Glutamatergic neuron (in vitro differentiated cells): Measurements from ENCODE around the gene CPXM2. TPM values are rescaled to one million over a fixed set of nuclear protein-coding genes. Genes with fewer than 3 reads are reported as not detected.

Experiments used
- DNase-seq: peaks from one replicate; pipeline ENCODE4 v3.0.0; 2022
- H3K27ac Mint-ChIP-seq: one replicate; pipeline ENCODE4 v1.8.0; 2020; ENCODE audit warnings: mild to moderate bottlenecking, mixed read lengths, inconsistent platforms; ENCODE audit not compliant: unreplicated experiment
- H3K27me3 Mint-ChIP-seq: one replicate; pipeline ENCODE4 v1.8.0; 2020; ENCODE audit warnings: mild to moderate bottlenecking, moderate library complexity, mixed read lengths, inconsistent platforms; ENCODE audit not compliant: unreplicated experiment
- H3K36me3 Mint-ChIP-seq: one replicate; pipeline ENCODE4 v1.8.0; 2020; ENCODE audit warnings: mild to moderate bottlenecking, mixed read lengths, inconsistent platforms; ENCODE audit not compliant: unreplicated experiment
- H3K4me1 Mint-ChIP-seq: one replicate; pipeline ENCODE4 v1.8.0; 2020; ENCODE audit warnings: mild to moderate bottlenecking, low read depth, mixed read lengths, inconsistent platforms; ENCODE audit not compliant: unreplicated experiment
- H3K4me3 Mint-ChIP-seq: one replicate; pipeline ENCODE4 v1.8.0; 2020; ENCODE audit warnings: mild to moderate bottlenecking, mixed read lengths, inconsistent platforms; ENCODE audit not compliant: unreplicated experiment
- H3K9me3 Mint-ChIP-seq: one replicate; pipeline ENCODE4 v1.8.0; 2020; ENCODE audit warnings: mild to moderate bottlenecking, moderate library complexity, mixed read lengths, inconsistent platforms; ENCODE audit not compliant: unreplicated experiment
- total RNA-seq: library from RNA; stranded (reverse); fragmentation: NEBNext Ultra II Directional; extraction: Animal tissue kit (Norgen Biotek cat#: 25700); gene quantifications from one replicate; pipeline ENCODE4 v1.2.1, GENCODE V29; 2021; ENCODE audit not compliant: unreplicated experiment
- TF ChIP-seq, protein P1 (sequence below): fragments of 200-600 bp; sonication (generic); IDR thresholded peaks from one replicate; pipeline ENCODE4 v1.5.0; 2021; ENCODE audit not compliant: partially characterized antibody, unreplicated experiment

The CPXM2 gene
- total RNA-seq, 1 donor from 2014 or later: not detected

DNA sequence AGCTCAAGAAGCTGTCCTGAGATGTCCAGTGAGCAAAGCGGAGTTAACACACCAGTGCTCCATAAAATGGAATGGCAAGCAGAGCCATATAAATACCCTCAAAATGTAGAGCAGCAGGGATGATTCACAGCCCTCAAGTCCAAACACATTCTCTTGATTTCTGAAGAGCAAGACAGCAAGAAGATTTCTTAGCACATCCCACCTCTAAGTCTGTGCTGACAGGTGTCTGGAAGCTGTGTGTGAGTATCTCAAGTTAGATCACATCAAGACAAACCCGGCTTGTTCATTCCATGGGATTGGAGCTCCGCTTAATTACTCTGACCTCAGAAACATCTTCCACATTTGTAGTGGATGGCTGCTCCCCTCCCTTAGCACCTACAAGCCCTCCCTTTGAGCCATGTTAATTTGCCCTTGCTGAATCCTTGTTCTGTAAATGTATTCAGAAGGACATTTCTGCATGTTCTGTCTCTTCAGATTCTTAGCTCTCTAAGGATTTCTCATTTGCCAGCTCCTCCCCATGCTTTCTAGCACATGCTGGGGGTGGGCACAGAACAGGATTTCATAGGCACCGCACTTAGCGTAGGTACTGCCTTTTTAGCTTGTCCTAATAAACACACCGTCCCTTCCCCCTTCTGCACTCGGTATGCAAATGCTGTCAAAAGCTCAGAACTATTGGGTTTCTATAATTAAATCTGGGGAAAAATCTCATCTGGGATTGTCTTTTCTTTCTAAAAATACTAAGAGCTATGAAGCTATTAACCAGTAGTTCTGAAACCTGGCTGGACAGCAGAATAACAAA, 112.7 kb downstream of the CPXM2 start:
- TF ChIP-seq, protein P1, sequence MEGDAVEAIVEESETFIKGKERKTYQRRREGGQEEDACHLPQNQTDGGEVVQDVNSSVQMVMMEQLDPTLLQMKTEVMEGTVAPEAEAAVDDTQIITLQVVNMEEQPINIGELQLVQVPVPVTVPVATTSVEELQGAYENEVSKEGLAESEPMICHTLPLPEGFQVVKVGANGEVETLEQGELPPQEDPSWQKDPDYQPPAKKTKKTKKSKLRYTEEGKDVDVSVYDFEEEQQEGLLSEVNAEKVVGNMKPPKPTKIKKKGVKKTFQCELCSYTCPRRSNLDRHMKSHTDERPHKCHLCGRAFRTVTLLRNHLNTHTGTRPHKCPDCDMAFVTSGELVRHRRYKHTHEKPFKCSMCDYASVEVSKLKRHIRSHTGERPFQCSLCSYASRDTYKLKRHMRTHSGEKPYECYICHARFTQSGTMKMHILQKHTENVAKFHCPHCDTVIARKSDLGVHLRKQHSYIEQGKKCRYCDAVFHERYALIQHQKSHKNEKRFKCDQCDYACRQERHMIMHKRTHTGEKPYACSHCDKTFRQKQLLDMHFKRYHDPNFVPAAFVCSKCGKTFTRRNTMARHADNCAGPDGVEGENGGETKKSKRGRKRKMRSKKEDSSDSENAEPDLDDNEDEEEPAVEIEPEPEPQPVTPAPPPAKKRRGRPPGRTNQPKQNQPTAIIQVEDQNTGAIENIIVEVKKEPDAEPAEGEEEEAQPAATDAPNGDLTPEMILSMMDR: no peak
- H3K4me1 Mint-ChIP-seq: peaks cover 27% of the 10 kb centered on the region
- DNase-seq: no peak
- H3K4me3 Mint-ChIP-seq: no peak overlapping the region
- H3K27ac Mint-ChIP-seq: no peak overlapping the region
- H3K36me3 Mint-ChIP-seq: peaks cover 6% of the 10 kb centered on the region
- peaks cover 5% of the 10 kb centered on the region for H3K27me3 Mint-ChIP-seq
- H3K9me3 Mint-ChIP-seq: peaks cover 3% of the 10 kb centered on the region

DNA sequence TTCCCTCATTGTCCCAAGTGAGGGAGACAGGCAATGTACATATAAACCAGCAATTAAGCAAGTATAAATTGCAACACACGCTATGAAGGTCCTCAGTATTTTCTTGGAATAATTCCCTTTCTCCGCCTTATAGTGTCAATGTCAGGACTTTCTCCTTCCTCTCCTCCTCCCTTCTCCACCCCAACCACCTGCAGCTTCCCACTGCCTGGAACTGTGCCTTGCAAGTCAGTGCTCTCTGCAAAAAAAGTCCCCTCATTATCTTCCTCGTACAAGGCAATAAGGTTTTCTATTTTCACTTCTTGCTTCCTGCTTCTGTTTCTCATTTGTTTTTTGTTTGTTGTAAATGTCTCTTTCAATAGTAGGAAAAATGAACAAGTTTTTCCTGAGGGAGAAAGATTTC, 113.7 kb downstream of the CPXM2 start:
- H3K27me3 Mint-ChIP-seq: peaks cover 5% of the 10 kb centered on the region
- peak overlapping the region; percentile 19 for H3K4me3 Mint-ChIP-seq
- H3K4me1 Mint-ChIP-seq: peaks cover 27% of the 10 kb centered on the region
- H3K36me3 Mint-ChIP-seq: peaks cover 6% of the 10 kb centered on the region
- DNase-seq: no peak
- peaks cover 3% of the 10 kb centered on the region for H3K9me3 Mint-ChIP-seq
- TF ChIP-seq, protein P1: no peak
- H3K27ac Mint-ChIP-seq: no peak overlapping the region

DNA sequence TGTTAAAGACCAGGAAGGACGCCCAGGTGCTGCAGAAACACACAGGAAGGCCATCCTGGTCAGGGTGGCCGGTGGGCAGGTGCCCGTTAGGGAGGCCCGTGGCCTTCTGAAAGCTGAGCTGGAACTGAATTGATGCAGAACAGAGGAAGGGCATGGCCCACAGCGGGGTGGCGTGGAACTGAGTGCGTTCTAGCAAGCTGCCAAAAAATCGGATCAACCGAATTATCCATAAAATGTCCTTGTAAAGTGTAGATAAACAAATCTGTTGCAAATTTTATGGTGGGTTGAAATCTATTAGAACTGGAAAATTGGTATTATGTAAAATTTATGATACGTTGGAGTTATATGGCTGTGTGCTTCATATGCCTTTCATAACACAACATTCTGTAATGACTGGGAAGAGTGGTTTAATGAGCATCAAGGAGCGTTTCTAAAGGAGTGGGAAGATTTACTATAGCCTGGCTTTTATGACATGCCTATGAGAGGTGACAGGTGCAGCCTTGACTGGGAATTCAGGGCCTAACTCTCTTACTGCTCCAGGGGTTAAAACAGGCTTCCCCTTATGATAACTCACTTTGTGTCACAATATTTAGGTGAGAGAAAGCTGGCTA, 117.4 kb downstream of the CPXM2 start:
- no peak for DNase-seq
- H3K27ac Mint-ChIP-seq: no peak overlapping the region
- TF ChIP-seq, protein P1: no peak
- H3K4me3 Mint-ChIP-seq: no peak overlapping the region
- peaks cover 6% of the 10 kb centered on the region for H3K36me3 Mint-ChIP-seq
- H3K4me1 Mint-ChIP-seq: peaks cover 20% of the 10 kb centered on the region
- peaks cover 3% of the 10 kb centered on the region for H3K9me3 Mint-ChIP-seq
- H3K27me3 Mint-ChIP-seq: peaks cover 5% of the 10 kb centered on the region

DNA sequence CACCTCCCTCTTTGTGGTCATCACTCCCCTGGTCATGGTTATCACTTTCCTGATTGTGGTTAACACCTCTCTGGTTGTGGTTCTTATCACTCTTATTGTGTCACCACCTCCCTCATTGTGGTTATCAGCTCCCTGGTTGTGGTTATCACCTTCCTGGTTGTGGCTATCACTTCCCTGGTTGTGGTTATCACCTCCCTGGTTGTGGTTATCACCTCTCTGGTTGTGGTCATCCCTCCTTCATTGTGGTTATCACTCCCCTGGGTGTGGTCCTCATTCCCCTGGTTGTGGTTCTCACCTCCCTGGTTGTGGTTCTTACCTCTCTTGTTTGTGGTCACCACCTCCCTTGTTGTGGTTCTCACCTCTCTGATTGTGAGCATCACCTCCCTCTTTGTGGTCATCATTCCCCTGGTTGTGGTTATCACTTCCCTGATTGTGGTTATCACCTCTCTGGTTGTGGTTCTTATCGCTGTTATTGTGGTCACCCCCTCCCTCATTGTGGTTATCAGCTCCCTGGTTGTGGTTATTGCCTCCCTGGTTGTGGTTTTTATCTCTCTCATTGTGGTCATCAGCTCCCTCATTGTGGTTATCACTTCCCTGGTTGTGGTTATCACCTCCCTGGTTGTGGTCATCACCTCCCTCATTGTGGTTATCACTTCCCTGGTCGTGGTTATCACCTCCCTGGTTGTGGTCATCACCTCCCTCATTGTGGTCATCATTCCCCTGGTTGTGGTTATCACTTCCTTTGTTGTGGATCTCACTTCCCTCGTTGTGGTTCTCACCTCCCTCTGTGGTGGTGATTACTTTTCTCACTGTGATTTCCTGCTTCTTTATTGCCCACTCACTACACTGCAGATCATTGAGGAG, 118.7 kb downstream of the CPXM2 start:
- H3K27ac Mint-ChIP-seq: no peak overlapping the region
- H3K27me3 Mint-ChIP-seq: peaks cover 3% of the 10 kb centered on the region

More for the DNA sequence above, 118.7 kb downstream of the CPXM2 start:
- Mint-ChIP-seq H3K4me3 (no peak overlapping the region), H3K4me1 (peaks cover 8% of the 10 kb centered on the region), H3K9me3 (peaks cover 3% of the 10 kb centered on the region), H3K36me3 (peaks cover 3% of the 10 kb centered on the region)
- TF ChIP-seq, protein P1: no peak
- DNase-seq: no peak
